ENCODE measurements around the gene ST3GAL2. TPM values are rescaled to one million over a fixed set of nuclear protein-coding genes. Genes with fewer than 3 reads are reported as not detected.
"Not testable (repeated sequence)": the region's sequence is repeated elsewhere in the genome, so short reads cannot be mapped to it uniquely, and the experiment has no call there.

The ST3GAL2 gene
- polyA plus RNA-seq, 2 of the 4 experiments (the other 2 are of a cell fraction) = 11.1 to 16.3 TPM

DNA sequence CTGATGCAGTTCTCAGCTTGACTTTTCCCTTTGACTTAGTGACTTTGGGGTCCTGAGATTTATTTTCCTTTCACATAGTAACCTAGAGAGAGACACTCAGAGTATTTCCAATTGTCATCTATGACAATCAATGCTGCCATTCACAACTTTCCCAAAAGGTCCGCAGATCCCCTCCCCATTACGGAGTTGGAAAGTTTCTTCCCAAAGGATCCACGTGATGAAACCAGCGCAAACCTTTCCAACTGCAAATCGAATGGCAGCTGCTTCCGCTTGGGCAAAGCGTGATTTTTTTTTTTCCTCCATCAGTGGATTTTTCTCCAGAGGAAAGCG, 15.0 kb upstream of the ST3GAL2 start:
- 2% methylated on average over 8 of the region's 8 CpGs for WGBS (ENCODE audit: missing lambda C conversion rate)
- H3K4me3 ChIP-seq = peak overlapping the region; percentile 80
- TF ChIP-seq RAD21 (conservative IDR thresholded peaks at IDR 0.05 in 1 of 2, IDR thresholded peaks at IDR 0.05 in 1 of 2) (peak in 1 of 2 experiments; percentile 9; a peak in 1 of 5 replicates), HDAC2 (IDR thresholded peaks at IDR 0.05) (no peak)
- TF ChIP-seq, protein P1, sequence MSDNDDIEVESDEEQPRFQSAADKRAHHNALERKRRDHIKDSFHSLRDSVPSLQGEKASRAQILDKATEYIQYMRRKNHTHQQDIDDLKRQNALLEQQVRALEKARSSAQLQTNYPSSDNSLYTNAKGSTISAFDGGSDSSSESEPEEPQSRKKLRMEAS (IDR thresholded peaks at IDR 0.05) = peak; percentile 48; the same call in 1 of the 2 replicates
- TF ChIP-seq, protein P2, sequence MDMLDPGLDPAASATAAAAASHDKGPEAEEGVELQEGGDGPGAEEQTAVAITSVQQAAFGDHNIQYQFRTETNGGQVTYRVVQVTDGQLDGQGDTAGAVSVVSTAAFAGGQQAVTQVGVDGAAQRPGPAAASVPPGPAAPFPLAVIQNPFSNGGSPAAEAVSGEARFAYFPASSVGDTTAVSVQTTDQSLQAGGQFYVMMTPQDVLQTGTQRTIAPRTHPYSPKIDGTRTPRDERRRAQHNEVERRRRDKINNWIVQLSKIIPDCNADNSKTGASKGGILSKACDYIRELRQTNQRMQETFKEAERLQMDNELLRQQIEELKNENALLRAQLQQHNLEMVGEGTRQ (IDR thresholded peaks at IDR 0.05) = peak; percentile 49
- H3K4me2 ChIP-seq = peak overlapping the region; percentile 95
- peak in 1 of 2 experiments; percentile 64; a peak in 3 of 6 replicates for ATAC-seq
- peak overlapping the region; percentile 96 to 97 for H3K27ac ChIP-seq
- CTCF ChIA-PET = interaction anchor here (1.0 to 3.8 kb wide), 7 partner anchors 16 to 73 kb away, joined by 3 to 16 read pairs (median 4); no protein-coding TSS in a partner anchor
- no peaks in the 10 kb centered on the region for H3K9me3 ChIP-seq
- peak in 1 of 2 experiments; percentile 67 for DNase-seq (ENCODE audit: low read depth in 1 of 2, low spot score in 1 of 2)
- no peak for FAIRE-seq
- POLR2A ChIA-PET = interaction anchor here (0.6 to 2.2 kb wide), 10 partner anchors 15 to 751 kb away, joined by 3 to 27 read pairs (median 4); partner anchors contain the start of gene COG4
- peaks cover 12% of the 10 kb centered on the region; the same call in 2 of the 3 replicates for H3K4me1 ChIP-seq

DNA sequence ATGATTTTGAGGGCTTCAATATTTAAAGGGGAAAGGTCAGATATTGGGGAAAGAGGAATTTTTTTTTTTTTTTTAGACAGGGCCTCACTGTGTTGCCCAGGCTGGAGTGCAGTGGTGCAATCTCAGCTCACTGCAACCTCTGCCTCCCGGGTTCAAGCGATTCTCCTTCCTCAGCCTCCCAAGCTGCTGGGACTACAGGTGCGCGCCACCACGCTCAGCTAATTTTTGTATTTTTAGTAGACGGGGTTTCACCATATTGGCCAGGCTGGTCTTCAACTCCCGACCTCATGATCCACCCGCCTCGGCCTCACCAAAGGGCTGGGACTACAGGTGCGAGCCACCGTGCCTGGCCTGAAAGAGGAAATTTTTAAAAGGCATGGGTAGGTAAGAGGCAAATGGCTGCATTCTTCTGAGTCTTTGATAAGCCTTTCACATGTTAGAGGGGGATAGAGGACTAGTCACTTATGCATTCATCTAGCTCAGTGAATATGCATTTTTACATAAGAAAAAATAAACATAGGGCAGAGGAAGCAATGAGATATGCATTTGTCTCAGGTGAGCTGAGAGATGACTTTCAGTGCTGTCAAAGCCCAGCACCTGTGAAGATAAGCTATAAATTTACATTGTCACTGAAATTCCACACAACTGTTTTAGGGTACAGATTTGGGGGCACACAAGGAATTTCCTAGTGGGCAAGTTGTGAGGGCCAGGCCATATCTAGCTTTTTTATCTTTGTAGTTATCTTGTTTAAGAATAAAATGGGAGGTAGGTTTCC, 14.4 kb upstream of the ST3GAL2 start:
- FAIRE-seq (no peak), ATAC-seq (no peak), DNase-seq (ENCODE audit: low read depth in 1 of 2, low spot score in 1 of 2) (no peak)
- H3K4me3 ChIP-seq = peak overlapping the region; percentile 80
- peaks cover 12% of the 10 kb centered on the region; the same call in 2 of the 3 replicates for H3K4me1 ChIP-seq
- POLR2A ChIA-PET = interaction anchor here (0.7 to 2.2 kb wide), 8 partner anchors 15 to 78 kb away, joined by 3 to 27 read pairs (median 4); no protein-coding TSS in a partner anchor
- 98% methylated on average over 11 of the region's 11 CpGs for WGBS (ENCODE audit: missing lambda C conversion rate)
- TF ChIP-seq, protein P3, sequence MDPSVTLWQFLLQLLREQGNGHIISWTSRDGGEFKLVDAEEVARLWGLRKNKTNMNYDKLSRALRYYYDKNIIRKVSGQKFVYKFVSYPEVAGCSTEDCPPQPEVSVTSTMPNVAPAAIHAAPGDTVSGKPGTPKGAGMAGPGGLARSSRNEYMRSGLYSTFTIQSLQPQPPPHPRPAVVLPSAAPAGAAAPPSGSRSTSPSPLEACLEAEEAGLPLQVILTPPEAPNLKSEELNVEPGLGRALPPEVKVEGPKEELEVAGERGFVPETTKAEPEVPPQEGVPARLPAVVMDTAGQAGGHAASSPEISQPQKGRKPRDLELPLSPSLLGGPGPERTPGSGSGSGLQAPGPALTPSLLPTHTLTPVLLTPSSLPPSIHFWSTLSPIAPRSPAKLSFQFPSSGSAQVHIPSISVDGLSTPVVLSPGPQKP (IDR thresholded peaks at IDR 0.05; ENCODE audit: low read depth, low read length) = no peak
- no peak for TF ChIP-seq KDM5A (IDR thresholded peaks at IDR 0.05)
- TF ChIP-seq EHMT2 (IDR thresholded peaks at IDR 0.05; ENCODE audit: low read depth) = no peak
- no peak for TF ChIP-seq BHLHE40 (IDR thresholded peaks at IDR 0.05; ENCODE audit: low read depth, low read length)
- TF ChIP-seq EHF (CRISPR knock-in tag; IDR thresholded peaks at IDR 0.05) = no peak
- TF ChIP-seq POLR2A (IDR thresholded peaks at IDR 0.05; ENCODE audit: low read length) = no peak
- CTCF ChIA-PET = interaction anchor here (1.0 to 3.8 kb wide), 7 partner anchors 16 to 72 kb away, joined by 3 to 16 read pairs (median 4); no protein-coding TSS in a partner anchor
- H3K9me3 ChIP-seq = no peaks in the 10 kb centered on the region
- H3K4me2 ChIP-seq = peak overlapping the region; percentile 95
- H3K27ac ChIP-seq = peak overlapping the region; percentile 96 to 97

DNA sequence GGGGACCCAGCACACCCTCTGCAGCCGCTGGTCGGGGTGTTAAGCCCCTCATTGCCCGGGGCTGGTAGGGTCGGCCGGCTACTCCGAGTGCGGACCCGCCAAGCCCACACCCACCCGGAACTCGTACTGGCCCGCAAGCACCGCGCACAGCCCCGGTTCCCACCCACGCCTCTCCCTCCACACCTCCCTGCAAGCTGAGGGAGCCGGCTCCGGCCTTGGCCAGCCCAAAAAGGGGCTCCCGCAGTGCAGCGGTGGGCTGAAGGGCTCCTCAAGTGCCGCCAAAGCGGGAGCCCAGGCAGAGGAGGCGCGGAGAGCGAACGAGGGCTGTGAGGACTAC, 12.1 kb upstream of the ST3GAL2 start:
- ATAC-seq; DNase-seq (ENCODE audit: low read depth in 1 of 2, low spot score in 1 of 2); FAIRE-seq; H3K4me3 ChIP-seq; H3K9me3 ChIP-seq; H3K27ac ChIP-seq; POLR2A ChIA-PET; H3K4me2 ChIP-seq: not testable (repeated sequence)
- peaks cover 12% of the 10 kb centered on the region; the same call in 2 of the 3 replicates for H3K4me1 ChIP-seq
- 95% methylated on average over 17 of the region's 25 CpGs for WGBS (ENCODE audit: missing lambda C conversion rate)
- CTCF ChIA-PET = interaction anchor here (1.8 kb wide), 1 partner anchor 19 kb away, joined by 4 read pairs; no protein-coding TSS in a partner anchor

DNA sequence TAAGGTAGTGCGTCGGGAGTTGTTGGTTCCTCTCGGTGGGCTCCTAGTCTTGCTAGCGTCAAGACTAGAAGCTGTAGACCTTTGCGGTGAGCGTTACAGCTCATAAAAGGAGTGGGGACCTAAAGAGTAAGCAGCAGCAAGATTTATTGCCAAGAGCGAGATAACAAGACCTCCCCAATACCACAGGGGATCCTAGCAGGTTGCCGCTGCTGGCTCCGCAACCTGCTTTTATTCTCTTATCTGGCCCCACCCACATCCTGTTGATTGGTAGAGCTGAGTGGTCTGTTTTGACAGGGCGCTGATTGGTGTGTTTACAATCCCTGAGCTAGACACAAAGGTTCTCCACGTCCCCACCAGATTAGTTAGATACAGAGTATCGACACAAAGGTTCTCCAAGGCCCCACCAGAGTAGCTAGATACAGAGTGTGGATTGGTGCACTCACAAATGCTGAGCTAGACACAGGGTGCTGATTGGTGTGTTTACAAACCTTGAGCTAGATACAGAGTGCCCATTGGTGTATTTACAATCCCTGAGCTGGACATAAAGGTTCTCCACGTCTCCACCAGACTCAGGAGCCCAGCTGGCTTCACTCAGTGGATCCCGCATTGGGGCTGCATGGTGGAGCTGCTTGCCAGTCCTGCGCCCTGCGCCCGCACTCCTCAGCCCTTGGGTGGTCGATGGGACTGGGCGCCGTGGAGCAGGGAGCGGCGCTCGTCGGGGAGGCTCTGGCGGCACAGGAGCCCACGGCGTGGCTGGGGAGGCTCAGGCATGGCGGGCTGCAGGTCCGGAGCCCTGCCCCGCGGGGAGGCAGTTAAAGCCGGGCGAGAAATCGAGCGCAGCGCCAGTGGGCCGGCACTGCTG, 11.5 kb upstream of the ST3GAL2 start:
- DNase-seq (ENCODE audit: low read depth in 1 of 2, low spot score in 1 of 2); H3K4me3 ChIP-seq; H3K27ac ChIP-seq; H3K9me3 ChIP-seq; POLR2A ChIA-PET; H3K4me1 ChIP-seq; H3K4me2 ChIP-seq; ATAC-seq; FAIRE-seq: not testable (repeated sequence)
- 92% methylated on average over 27 of the region's 37 CpGs for WGBS (ENCODE audit: missing lambda C conversion rate)
- CTCF ChIA-PET = interaction anchor here (1.8 kb wide), 1 partner anchor 18 kb away, joined by 4 read pairs; no protein-coding TSS in a partner anchor
